ENCODE measurements around the gene DENND5A.
"Not testable (repeated sequence)": the region's sequence is repeated elsewhere in the genome, so short reads cannot be mapped to it uniquely, and the experiment has no call there.

The DENND5A gene

GRCh38 chr11:9137293-9138132, 127.6 kb downstream of the DENND5A start:
- peak; percentile 85 for DNase-seq

GRCh38 chr11:9136741-9137140, 128.4 kb downstream of the DENND5A start:
- DNase-seq = no peak

DNA sequence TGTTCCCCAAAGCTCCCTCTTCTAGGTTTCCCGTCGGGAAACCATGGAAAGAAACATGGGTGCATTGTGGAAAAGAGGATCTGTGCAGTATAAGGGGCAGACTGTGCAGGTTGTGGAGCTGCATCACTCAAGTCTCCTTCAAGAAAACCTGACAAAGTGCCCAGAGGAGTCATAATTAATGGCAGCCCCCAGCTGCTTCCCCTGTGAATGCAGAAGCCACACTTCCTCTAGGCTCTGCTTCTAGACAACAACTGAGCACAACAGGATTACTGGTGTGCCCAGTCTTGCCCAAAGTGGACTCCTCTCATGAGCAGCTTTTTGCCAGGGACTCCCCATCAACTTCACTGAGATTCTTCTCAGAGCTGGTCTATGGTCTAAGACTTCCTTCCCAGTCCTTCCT, 131.2 kb downstream of the DENND5A start:
- DNase-seq = no peak

- DNase-seq = no peak
Observed at GRCh38 chr11:9132203-9132878, 132.8 kb downstream of the DENND5A start.

GRCh38 chr11:9130297-9130696, 134.9 kb downstream of the DENND5A start:
- DNase-seq = no peak

DNA sequence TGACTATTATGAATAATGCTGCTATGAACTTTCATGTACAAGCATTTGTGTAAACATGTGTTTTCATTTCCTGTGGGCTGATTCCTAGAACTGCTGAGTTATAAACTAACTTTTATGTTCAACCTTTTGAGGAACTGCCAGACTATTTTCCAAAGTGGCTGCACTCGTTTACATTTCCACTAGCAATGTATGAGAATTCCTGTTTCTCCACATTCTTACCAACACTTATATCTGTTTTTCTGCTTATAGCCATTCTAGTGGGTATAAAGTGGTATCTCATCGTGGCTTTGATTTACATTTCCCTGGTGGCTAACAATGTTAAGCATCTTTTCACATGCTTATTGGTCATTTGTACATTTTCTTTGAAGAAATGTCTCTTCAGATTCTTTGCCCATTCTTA, 138.5 kb downstream of the DENND5A start:
- no peak for DNase-seq

GRCh38 chr11:9125185-9125886, 139.8 kb downstream of the DENND5A start:
- no peak for DNase-seq

GRCh38 chr11:9123595-9124304, 141.4 kb downstream of the DENND5A start:
- DNase-seq = no peak

DNA sequence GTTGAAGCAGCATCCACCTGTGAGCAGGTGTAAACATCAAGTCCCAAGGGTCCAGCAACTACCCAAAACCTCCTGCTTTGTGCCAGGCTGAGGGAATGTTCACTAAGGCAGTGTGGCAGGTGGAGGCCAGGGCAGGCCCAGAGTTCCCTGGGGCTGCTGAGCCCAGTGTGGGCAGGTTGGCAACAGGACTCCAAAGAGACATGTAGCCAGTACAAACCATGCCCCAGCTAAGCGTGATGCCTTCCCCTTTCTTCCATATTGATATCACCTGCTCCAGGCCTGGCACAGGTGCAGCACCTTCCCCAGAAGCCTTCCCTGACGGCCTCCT, 143.7 kb downstream of the DENND5A start:
- no peak for DNase-seq

- DNase-seq = no peak
Observed at GRCh38 chr11:9120664-9121468, 144.3 kb downstream of the DENND5A start.

DNA sequence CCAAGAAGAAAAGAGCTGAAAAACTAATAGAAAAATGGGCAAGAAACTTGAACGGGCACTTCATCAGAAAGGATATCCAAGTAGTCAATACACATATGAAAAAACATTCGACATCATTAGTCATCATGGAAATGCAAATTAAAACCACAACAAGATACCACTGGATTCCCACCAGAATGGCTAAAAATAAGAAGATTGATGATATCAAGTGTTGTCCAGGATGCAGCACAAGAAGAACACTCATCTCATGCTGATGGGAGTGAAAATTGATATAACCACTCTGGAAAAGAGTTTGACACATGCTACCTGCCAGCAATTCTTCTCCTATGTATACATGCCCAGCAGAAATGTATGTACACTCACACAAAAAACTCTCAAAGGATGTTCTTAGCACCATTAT, 146.9 kb downstream of the DENND5A start:
- DNase-seq = no peak

GRCh38 chr11:9112075-9112474, 153.1 kb downstream of the DENND5A start:
- no peak for DNase-seq

DNA sequence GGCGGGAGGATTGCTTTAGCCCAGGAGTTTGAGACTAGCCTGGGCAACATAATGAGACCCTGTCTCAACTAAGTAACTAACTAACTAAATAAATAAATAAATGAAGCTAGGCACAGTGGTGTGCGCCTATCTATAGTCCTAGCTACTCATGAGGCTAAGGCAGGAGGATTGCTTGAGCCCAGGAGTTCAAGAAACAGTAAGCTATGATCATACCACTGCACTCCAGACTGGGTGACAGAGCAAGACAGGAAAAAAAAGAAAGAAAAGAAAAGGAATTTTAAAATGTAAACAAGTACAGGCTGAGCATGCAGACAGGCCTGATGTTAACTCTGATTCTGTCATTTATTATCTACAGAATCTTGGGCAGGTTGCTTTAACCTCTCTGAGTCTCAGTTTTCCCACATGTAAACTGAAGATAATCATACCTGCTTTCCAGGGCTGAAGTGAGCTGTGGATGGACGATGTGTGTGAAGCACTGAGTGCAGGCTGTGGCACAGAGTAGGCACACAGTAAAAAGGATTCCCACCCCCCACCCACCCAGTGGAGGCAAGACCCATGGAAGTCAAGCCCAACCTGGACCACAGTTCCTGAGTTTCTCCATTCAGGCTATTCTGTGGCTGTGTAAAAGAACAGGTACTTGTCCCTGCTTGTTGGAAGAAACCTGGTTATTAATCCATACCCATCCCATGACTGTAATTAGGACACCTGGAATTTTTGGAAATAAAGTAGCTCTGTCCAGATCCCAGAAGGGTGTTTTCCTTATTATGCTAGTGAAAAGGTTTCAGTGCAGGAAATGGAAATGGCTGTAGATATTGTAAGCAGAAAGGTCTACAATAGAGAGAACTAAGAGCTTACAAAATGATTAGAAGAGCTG, 155.1 kb downstream of the DENND5A start:
- DNase-seq = no peak

DNA sequence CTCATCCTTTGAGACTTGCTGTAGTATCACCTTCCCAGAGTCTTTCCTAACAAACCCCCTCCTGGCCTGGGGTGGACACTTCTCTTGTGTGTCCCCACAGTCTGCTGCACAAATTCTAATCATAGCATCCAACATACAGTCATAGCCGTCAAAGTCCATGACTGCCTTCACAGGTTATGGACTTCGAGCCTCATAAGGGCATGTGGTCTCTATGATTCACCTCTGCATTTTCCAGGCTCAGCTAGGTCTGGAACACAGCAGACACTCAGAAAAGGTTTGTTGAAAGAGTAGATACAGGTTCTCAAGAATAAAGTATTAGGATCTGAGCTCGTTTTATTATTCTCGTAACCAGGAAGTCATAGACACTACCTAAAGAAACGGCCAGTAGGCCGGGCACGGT, 160.6 kb downstream of the DENND5A start:
- no peak for DNase-seq

DNA sequence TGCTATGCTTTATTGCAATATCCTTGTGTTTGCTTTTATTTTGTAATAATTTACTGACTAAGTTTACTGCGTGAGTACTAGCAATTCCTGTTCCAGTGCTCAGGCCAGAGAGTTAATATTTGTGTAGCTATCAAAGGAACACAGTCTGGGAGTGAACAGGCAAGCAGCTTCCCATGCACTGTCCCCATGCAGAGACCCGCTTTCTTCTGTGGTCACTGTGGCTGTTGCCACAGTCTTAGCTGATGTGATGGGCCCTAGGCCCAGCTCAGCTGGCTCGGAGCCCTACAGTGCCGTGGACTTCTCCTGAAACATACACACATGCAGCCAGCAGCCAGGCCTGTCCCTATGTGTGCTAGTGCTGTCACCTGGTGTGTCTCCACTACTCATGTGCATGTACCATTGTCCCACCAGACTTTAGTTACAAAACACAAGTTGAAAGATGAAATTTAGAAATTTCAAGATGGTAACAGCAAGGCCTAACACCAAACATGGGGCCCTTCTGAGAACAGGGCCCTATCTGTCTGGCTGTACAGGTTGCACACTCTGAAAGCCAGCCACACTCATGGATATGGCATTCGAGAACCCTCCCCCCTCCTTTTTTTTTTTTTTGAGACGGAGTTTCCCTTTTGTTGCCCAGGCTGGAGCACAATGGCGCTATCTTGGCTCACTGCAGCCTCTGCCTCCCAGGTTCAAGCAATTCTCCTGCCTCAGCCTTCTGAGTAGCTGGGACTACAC, 161.4 kb downstream of the DENND5A start:
- no peak for DNase-seq

DNA sequence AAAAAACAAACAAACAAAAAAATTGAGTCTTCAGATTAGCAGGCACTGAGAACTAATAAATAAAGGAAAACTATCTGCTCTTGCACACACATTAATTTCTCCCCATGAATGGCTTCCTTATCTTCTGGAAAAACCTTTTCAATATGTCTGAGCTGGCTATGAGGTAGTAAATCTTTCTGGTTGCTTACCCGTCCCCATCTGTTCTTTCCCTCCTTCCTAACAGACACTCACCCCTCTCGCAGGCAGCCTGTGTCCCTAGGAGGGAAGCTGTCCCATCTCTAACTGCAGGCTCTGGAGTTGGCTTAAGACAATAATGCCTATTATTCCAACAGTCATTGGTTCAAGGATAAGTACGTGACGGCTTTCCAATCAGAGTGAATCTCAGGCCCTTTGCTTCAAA, 165.5 kb downstream of the DENND5A start:
- DNase-seq = no peak

DNA sequence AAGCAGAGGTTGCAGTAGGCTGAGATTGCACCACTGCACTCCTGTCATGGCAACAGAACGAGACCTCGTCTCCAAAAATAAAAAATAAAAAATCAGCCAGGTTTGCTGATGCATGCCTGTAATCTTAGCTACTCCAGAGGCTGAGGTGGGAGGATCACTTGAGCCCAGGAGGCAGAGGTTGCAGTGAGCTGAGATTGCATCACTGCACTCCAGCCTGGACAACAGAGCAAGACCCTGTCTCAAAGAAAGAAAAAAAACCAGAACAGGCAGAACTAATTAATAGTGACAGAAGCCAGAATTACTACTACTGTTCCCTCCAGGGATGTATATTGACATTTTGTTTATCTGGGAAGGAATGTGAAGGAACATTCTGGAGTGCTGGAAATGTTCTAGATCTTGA, 166.7 kb downstream of the DENND5A start:
- DNase-seq = not testable (repeated sequence)

GRCh38 chr11:9097186-9097943, 167.8 kb downstream of the DENND5A start:
- not testable (repeated sequence) for DNase-seq

DNA sequence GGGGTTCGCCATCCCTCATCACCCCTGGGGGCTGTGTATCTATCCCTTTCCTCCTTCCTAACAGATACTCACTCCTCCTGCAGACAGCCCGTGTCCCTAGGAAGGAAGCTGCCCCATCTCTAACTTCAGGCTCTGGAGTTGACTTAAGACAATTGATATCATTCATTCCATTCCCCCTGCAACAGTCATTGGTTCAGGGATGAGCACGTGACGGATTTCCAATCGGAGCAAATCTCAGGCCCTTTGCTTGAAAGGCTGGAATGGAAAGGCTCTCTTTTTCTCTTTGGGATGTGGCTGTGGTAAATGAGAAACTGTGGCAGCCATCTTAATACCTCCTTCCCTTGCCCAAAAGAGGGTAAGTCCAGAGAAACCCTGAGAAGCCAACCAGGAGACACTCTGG, 168.7 kb downstream of the DENND5A start:
- DNase-seq = no peak

DNA sequence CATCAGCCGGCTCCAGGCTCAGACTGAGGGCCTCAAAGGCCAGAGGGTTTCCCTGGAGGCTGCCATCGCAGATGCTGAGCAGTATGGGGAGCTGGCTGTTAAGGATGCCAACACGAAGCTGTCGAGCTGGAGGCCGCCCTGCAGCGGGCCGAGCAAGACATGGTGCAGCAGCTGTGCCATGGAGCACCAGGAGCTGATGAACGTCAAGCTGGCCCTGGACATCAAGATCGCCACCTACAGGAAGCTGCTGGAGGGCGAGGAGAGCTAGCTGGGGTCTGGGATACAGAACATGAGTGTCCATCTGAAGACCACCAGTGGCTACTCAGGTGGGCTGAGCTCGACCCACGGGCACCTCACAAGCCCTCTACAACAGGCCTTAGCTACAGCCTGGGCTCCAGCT, 169.7 kb downstream of the DENND5A start:
- DNase-seq = no peak
